HepG2 (cell line): Measurements from ENCODE around the gene NEIL1.

ENCODE experiments used
- CHD2 ChIP-seq: IDR thresholded peaks from 2 replicates; pipeline ENCODE4 v1.6.1; 2011; ENCODE audit warnings: low read depth, low read length, improper control_type of control experiment
- MAFK ChIP-seq, 2 experiments: IDR thresholded peaks in 1 of 2; conservative IDR thresholded peaks in 1 of 2; 2 replicates each; pipeline ENCODE4 v1.6.1; 2011; ENCODE audit warnings: improper control_type of control experiment in 2 of 2, low read length in 2 of 2
- RORA ChIP-seq: sonication (generic); formaldehyde crosslinking; IDR thresholded peaks from 2 replicates; pipeline ENCODE4 v1.5.0; 2020; ENCODE audit warnings: mild to moderate bottlenecking, missing genetic modification reagents, moderate library complexity
- TCF12 ChIP-seq, 2 experiments: fragments of 450-650 bp in 1 of 2; sonication (generic) in 1 of 2; formaldehyde crosslinking in 1 of 2; IDR thresholded peaks; 2 replicates each; pipeline versions ENCODE4 v1.6.1 to v1.8.0; 2017 to 2022; ENCODE audit warnings: antibody characterized with exemption in 1 of 2, mild to moderate bottlenecking in 1 of 2, missing genetic modification reagents in 1 of 2, moderate library complexity in 1 of 2
- ZNF10 ChIP-seq: sonication (generic); formaldehyde crosslinking; IDR thresholded peaks from 2 replicates; pipeline ENCODE4 v1.4.0; 2020; ENCODE audit warnings: mild to moderate bottlenecking, low read depth, missing genetic modification reagents, borderline replicate concordance
- TF ChIP-seq, protein P1 (sequence below): sonication (generic); formaldehyde crosslinking; IDR thresholded peaks from 2 replicates; pipeline ENCODE4 v1.5.0; 2020; ENCODE audit warnings: mild to moderate bottlenecking, missing genetic modification reagents, moderate library complexity

DNA sequence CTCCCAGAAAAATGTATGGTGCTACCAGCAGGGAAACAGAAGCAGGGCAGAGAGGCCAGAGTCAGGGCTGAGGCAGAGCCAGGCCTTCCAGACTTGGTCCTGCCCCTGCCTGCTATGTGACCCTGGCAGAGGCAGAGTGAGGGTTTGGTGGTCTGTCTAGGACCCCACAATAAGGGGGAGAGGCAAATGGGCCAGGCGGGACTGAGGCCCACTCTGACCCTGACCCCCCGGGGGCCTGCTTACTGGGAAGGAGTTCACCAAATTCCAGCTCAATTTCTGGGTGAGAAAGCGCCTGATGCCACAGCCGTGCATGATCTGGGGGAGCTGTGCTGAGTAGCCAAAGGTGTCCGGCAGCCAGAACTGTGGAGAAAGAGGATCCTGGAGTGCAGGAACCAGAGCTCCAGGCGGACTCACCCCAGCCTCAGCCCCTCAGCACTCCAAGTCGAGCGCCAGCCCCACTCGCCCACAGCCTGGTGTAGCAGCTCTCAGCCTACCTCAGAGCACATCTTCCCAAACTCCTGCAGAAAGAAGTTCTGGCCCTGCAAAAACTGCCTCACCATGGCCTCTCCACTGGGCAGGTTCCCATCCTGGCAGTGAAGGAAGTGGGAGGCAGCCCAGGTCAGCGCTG, 14.6 kb downstream of the NEIL1 start:
- TF ChIP-seq RORA (CRISPR knock-in tag), result no peak
- no peak for TF ChIP-seq CHD2
- TF ChIP-seq, protein P1, sequence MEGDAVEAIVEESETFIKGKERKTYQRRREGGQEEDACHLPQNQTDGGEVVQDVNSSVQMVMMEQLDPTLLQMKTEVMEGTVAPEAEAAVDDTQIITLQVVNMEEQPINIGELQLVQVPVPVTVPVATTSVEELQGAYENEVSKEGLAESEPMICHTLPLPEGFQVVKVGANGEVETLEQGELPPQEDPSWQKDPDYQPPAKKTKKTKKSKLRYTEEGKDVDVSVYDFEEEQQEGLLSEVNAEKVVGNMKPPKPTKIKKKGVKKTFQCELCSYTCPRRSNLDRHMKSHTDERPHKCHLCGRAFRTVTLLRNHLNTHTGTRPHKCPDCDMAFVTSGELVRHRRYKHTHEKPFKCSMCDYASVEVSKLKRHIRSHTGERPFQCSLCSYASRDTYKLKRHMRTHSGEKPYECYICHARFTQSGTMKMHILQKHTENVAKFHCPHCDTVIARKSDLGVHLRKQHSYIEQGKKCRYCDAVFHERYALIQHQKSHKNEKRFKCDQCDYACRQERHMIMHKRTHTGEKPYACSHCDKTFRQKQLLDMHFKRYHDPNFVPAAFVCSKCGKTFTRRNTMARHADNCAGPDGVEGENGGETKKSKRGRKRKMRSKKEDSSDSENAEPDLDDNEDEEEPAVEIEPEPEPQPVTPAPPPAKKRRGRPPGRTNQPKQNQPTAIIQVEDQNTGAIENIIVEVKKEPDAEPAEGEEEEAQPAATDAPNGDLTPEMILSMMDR, result no peak
- no peak for TF ChIP-seq TCF12 (IDR thresholded peaks at IDR 0.05)
- no peak for TF ChIP-seq TCF12 (CRISPR knock-in tag; IDR thresholded peaks at IDR 0.05)
- TF ChIP-seq MAFK (conservative IDR thresholded peaks at IDR 0.05 in 1 of 2, IDR thresholded peaks at IDR 0.05 in 1 of 2; ENCODE audit: low read length in 2 of 2), result no peak
- TF ChIP-seq ZNF10 (CRISPR knock-in tag), result no peak
